Neuronal stem cell (in vitro differentiated cells): ENCODE data around the gene EEA1. TPM values are rescaled to one million over a fixed set of nuclear protein-coding genes. Genes with fewer than 3 reads are reported as not detected.

ENCODE experiments used
- DNase-seq: peaks from one replicate; pipeline ENCODE4 v3.0.0-alpha.2; 2013; ENCODE audit warnings: low spot score
- H2AFZ ChIP-seq: one replicate; pipeline ENCODE4 v1.6.1; 2013; ENCODE audit warnings: mild to moderate bottlenecking, low read length, inconsistent platforms
- H2AK5ac ChIP-seq: 2 replicates; pipeline ENCODE4 v1.6.1; 2013; ENCODE audit warnings: low read depth, mild to moderate bottlenecking, inconsistent platforms, low read length, moderate library complexity, mixed read lengths
- H2BK120ac ChIP-seq: 2 replicates; pipeline ENCODE4 v1.6.1; 2013; ENCODE audit warnings: low read depth, mild to moderate bottlenecking, inconsistent platforms, low read length, moderate library complexity, mixed read lengths
- H2BK12ac ChIP-seq: one replicate; pipeline ENCODE4 v1.6.1; 2013; ENCODE audit warnings: low read length, inconsistent platforms
- H2BK15ac ChIP-seq: 2 replicates; pipeline ENCODE4 v1.6.1; 2013; ENCODE audit warnings: mild to moderate bottlenecking, low read length, inconsistent platforms, mixed read lengths
- H2BK5ac ChIP-seq: one replicate; pipeline ENCODE4 v1.6.1; 2013; ENCODE audit warnings: inconsistent platforms, mild to moderate bottlenecking, low read length, moderate library complexity
- H3K14ac ChIP-seq: one replicate; pipeline ENCODE4 v1.6.1; 2013; ENCODE audit warnings: low read length, inconsistent platforms
- H3K18ac ChIP-seq: 2 replicates; pipeline ENCODE4 v1.6.1; 2013; ENCODE audit warnings: low read length, inconsistent platforms
- H3K23ac ChIP-seq: 2 replicates; pipeline ENCODE4 v1.6.1; 2013; ENCODE audit warnings: low read depth, mild to moderate bottlenecking, mixed read lengths, low read length, inconsistent platforms; ENCODE audit not compliant: poor library complexity
- H3K27ac ChIP-seq: replicated peaks from 3 replicates; pipeline ENCODE4 v1.5.1; 2013; ENCODE audit warnings: low read length, inconsistent platforms
- H3K27me3 ChIP-seq, 3 experiments: 2 replicates each; pipeline ENCODE4 v1.6.1; 2013; ENCODE audit warnings: low read length in 3 of 3, mild to moderate bottlenecking in 2 of 3, inconsistent platforms in 1 of 3, low read depth in 1 of 3, mixed read lengths in 1 of 3, moderate library complexity in 1 of 3; ENCODE audit not compliant: control insufficient read depth in 3 of 3, insufficient read depth in 3 of 3
- H3K36me3 ChIP-seq, 2 donors: replicated peaks in 1 of 2; 2 replicates each; pipeline ENCODE4 v1.6.1; 2013; ENCODE audit warnings: low read length in 2 of 2; ENCODE audit not compliant: control insufficient read depth in 2 of 2, insufficient read depth in 2 of 2
- H3K4ac ChIP-seq: 2 replicates; pipeline ENCODE4 v1.6.1; 2013; ENCODE audit warnings: inconsistent platforms, mild to moderate bottlenecking, low read length, moderate library complexity
- H3K4me1 ChIP-seq, 2 donors: 1 replicate in 1 of 2; 2 replicates in 1 of 2; pipeline ENCODE4 v1.6.1; 2013; ENCODE audit warnings: low read length in 2 of 2, low read depth in 1 of 2; ENCODE audit not compliant: control insufficient read depth in 2 of 2, insufficient read depth in 1 of 2
- H3K4me2 ChIP-seq: one replicate; pipeline ENCODE4 v1.6.1; 2013; ENCODE audit warnings: mild to moderate bottlenecking, low read length, inconsistent platforms; ENCODE audit not compliant: insufficient read depth, poor library complexity, severe bottlenecking
- H3K4me3 ChIP-seq, 2 donors: 2 replicates each; pipeline ENCODE4 v1.5.1; 2013; ENCODE audit warnings: low read length in 2 of 2, mild to moderate bottlenecking in 2 of 2, inconsistent platforms in 1 of 2, moderate library complexity in 1 of 2
- H3K79me1 ChIP-seq: one replicate; pipeline ENCODE4 v1.6.1; 2013; ENCODE audit warnings: low read depth, mild to moderate bottlenecking, inconsistent platforms, low read length, moderate library complexity
- H3K9ac ChIP-seq: one replicate; pipeline ENCODE4 v1.6.1; 2013; ENCODE audit warnings: mild to moderate bottlenecking, low read depth, low read length, inconsistent platforms; ENCODE audit not compliant: poor library complexity
- H3K9me3 ChIP-seq, 2 donors: replicated peaks in 1 of 2; 2 replicates each; pipeline versions ENCODE3 to v1.6.1; 2013; ENCODE audit warnings: low read length in 2 of 2, mild to moderate bottlenecking in 2 of 2, inconsistent platforms in 1 of 2, low read depth in 1 of 2, mixed read lengths in 1 of 2, moderate library complexity in 1 of 2; ENCODE audit not compliant: control insufficient read depth in 2 of 2, insufficient read depth in 1 of 2
- H4K8ac ChIP-seq: one replicate; pipeline ENCODE4 v1.6.1; 2013; ENCODE audit warnings: low read depth, mild to moderate bottlenecking, inconsistent platforms, low read length, moderate library complexity
- H4K91ac ChIP-seq: one replicate; pipeline ENCODE4 v1.6.1; 2013; ENCODE audit warnings: low read length, low read depth, mild to moderate bottlenecking, inconsistent platforms; ENCODE audit not compliant: poor library complexity
- WGBS, 2 donors: extraction: QIAGEN DNeasy Blood & Tissue Kit; methylation state at CpG; one replicate each; pipeline ENCODE4 v1.1.7; 2013; ENCODE audit warnings: missing lambda C conversion rate in 2 of 2, mixed read lengths in 1 of 2; ENCODE audit not compliant: insufficient read length in 2 of 2, insufficient replicate concordance in 1 of 2; ENCODE audit errors: extremely low coverage in 2 of 2; 5-methylcytosine and 5-hydroxymethylcytosine counted together
- small RNA-seq: library from polyadenylated mRNA; stranded (forward); fragments of <200 nt; extraction: miRNeasy Mini kit (QIAGEN cat#:217004); gene quantifications from one replicate; pipeline ENCODE3, GENCODE V24; 2013; ENCODE audit not compliant: insufficient read depth

EEA1 gene

GRCh38 chr12:92721130-92721529, 208.0 kb downstream of the EEA1 start:
- H2AK5ac ChIP-seq: no peak overlapping the region

More at GRCh38 chr12:92721130-92721529, 208.0 kb downstream of the EEA1 start:
- no CpG with 5 or more reads among the region's 8 CpGs for WGBS, 2 donors
- no peaks in the 10 kb centered on the region for H3K9me3 ChIP-seq
- no peaks in the 10 kb centered on the region for H3K27me3 ChIP-seq
- no peaks in the 10 kb centered on the region for H3K79me1 ChIP-seq
- no peaks in the 10 kb centered on the region for H3K36me3 ChIP-seq
- H2BK5ac ChIP-seq: no peak overlapping the region
- H2BK12ac ChIP-seq: no peak overlapping the region
- H3K4me2 ChIP-seq: no peak overlapping the region
- no peak overlapping the region for H3K14ac ChIP-seq
- H4K8ac ChIP-seq: no peak overlapping the region
- H3K18ac ChIP-seq: no peak overlapping the region
- H3K4me3 ChIP-seq: no peak overlapping the region
- H2BK120ac ChIP-seq: no peak overlapping the region
- no peak overlapping the region for H3K27ac ChIP-seq
- H2AFZ ChIP-seq: no peak overlapping the region
- H3K4ac ChIP-seq: no peak overlapping the region
- H3K23ac ChIP-seq: no peak overlapping the region
- H3K9ac ChIP-seq: no peak overlapping the region
- DNase-seq: no peak
- H2BK15ac ChIP-seq: no peak overlapping the region
- H4K91ac ChIP-seq: no peak overlapping the region
- peaks cover 0 to 1% of the 10 kb centered on the region in 2 donors for H3K4me1 ChIP-seq

Small RNA genes lying within 50 kb of the gene (small RNA-seq; reads per million reads assigned to genes)
- not detected for gene RNU6-1329P
